ENCODE results near the gene FADS1. TPM values are rescaled to one million over a fixed set of nuclear protein-coding genes. Genes with fewer than 3 reads are reported as not detected.

The FADS1 gene
- total RNA-seq, 1 experiment from 2014 or later, result 115 TPM

DNA sequence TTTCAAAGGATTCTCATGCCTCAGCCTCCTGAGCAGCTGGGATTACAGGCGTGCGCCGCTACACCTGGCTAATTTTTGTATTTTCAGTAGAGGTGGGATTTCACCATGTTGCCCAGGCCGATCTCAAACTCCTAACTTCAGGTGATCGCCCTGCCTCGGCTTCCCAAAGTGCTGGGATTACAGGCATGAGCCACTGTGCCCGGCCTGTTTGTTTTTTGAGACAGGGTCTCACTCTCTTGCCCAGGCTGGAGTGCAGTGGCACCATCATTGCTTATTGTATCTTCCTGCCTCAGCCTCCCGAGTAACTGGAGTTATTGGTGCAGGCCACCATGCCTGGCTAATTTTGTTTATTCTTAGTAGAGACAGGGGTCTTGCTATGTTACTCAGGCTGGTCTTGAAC lies 19.4 kb upstream of the FADS1 start:
- Histone ChIP-seq H3K27me3 (ENCODE audit: control insufficient read depth, insufficient read depth, low read length) (no peaks in the 10 kb centered on the region), H3K36me3 (replicated peaks; ENCODE audit: control insufficient read depth, insufficient read depth, low read length) (peaks cover 41% of the 10 kb centered on the region), H3K4me3 (ENCODE audit: insufficient read depth, low read depth, low read length) (no peak overlapping the region)
- DNase-seq, result no peak

DNA sequence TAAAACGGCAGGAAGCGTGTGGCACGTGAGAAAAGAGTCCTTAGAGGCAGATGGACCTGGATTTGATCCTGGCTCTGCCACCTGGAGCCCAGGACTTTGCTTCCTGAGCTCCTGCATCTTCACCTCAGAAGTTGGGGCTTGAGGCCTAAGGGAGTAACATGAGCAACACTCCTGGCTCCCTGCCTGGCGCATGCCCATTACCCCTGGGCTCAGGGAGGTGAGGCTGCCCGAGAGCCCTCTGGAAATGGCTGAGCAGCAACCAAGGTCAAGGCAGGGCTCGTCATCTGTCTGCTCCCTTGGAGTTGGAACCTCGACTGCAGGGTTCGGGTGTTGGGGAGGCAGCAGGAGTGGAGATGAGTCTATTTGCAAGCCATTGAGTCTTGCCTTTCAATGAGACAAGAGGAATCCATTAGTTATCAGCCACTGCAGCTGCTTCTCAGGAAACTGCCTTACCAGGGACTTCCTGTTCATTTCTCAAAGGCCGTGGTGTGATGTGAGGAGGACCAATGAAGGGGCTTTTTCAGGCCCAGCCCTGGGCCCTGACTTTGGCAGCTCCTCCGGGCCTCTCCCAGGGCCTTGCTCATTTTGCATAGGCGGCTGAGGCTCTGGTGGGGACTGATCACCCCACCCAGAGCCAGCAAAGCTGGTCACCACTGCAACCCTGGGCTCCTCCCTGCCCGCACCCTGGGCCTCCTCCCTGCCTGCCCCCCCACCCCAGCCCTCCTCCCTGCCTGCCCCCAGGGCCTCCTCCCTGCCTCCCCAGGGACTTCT lies 17.7 kb upstream of the FADS1 start:
- DNase-seq, result peak; percentile 78

DNA sequence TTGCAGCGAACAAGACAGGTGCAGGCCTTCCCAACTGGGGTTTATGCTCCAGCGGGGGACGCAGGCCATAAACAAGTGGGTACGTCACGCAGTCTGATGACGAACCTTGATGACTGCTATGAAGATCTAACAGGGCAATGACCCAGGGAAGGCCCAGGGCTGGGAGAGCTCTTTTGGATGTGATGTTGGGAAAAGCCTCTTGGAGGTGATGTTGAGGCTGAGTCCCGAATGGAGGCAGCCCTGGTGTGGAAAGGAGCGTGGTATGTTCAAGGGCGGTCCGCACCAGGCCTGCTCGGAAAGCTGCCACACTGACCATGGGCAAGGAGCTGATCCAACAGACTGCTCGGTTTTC lies 17.1 kb upstream of the FADS1 start:
- DNase-seq, result no peak
- Histone ChIP-seq H3K36me3 (replicated peaks; ENCODE audit: control insufficient read depth, insufficient read depth, low read length) (peaks cover 22% of the 10 kb centered on the region), H3K4me3 (ENCODE audit: insufficient read depth, low read depth, low read length) (no peak overlapping the region), H3K27me3 (ENCODE audit: control insufficient read depth, insufficient read depth, low read length) (no peaks in the 10 kb centered on the region)

More for the DNA sequence above, 17.7 kb upstream of the FADS1 start:
- Histone ChIP-seq H3K4me3 (ENCODE audit: insufficient read depth, low read depth, low read length) (no peak overlapping the region), H3K27me3 (ENCODE audit: control insufficient read depth, insufficient read depth, low read length) (no peaks in the 10 kb centered on the region), H3K36me3 (replicated peaks; ENCODE audit: control insufficient read depth, insufficient read depth, low read length) (peaks cover 24% of the 10 kb centered on the region)

GRCh38 chr11:61833471-61833870 lies 16.7 kb upstream of the FADS1 start:
- no peak for DNase-seq
- Histone ChIP-seq H3K36me3 (replicated peaks; ENCODE audit: control insufficient read depth, insufficient read depth, low read length) (peaks cover 18% of the 10 kb centered on the region), H3K27me3 (ENCODE audit: control insufficient read depth, insufficient read depth, low read length) (no peaks in the 10 kb centered on the region), H3K4me3 (ENCODE audit: insufficient read depth, low read depth, low read length) (no peak overlapping the region)

DNA sequence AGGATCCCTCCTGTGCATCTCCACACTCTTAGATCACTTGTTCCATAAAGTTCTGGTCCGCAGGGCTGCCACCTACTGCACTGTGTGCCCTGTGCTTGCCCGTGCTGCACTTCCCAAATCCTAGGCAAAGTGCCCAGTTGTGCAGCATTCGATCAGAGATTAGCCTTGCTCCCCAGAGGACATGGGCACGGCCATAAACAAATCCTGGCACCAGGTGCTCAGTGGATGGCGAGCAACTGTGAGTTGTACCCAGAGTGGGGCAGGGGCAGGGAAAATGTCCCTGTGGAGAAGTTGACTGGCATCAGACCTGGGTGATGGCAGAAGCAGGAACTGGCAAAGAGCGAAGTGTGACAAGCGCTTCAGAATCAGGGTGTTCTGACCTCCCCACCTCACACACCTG lies 16.0 kb upstream of the FADS1 start:
- no peak for DNase-seq
- no peak overlapping the region for H3K4me3 ChIP-seq (ENCODE audit: insufficient read depth, low read depth, low read length)
- H3K27me3 ChIP-seq (ENCODE audit: control insufficient read depth, insufficient read depth, low read length), result no peaks in the 10 kb centered on the region
- peaks cover 17% of the 10 kb centered on the region for H3K36me3 ChIP-seq (replicated peaks; ENCODE audit: control insufficient read depth, insufficient read depth, low read length)

DNA sequence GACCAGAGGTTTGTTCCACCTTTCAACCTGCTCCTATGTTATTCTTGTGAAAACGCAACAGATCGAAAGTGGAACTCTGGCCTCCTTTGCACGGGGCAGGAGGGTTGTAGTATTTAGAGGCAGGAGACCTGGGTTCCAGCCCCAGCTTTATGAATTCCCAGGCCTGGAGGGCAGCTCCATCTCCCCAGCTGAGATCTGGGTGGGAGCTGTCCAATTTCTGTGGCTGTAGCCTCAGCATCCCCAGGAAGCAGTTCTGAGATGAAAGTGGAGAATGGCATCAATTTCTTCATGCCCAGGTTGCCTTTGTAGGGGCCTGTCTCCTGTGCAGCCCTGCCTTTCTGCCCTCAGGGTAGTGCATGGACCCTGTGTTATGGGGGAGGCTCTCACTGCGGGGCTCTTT lies 15.4 kb upstream of the FADS1 start:
- Histone ChIP-seq H3K27me3 (ENCODE audit: control insufficient read depth, insufficient read depth, low read length) (no peaks in the 10 kb centered on the region), H3K4me3 (ENCODE audit: insufficient read depth, low read depth, low read length) (no peak overlapping the region), H3K36me3 (replicated peaks; ENCODE audit: control insufficient read depth, insufficient read depth, low read length) (peaks cover 13% of the 10 kb centered on the region)
- no peak for DNase-seq

- Histone ChIP-seq H3K36me3 (replicated peaks; ENCODE audit: control insufficient read depth, insufficient read depth, low read length) (peaks cover 13% of the 10 kb centered on the region), H3K27me3 (ENCODE audit: control insufficient read depth, insufficient read depth, low read length) (no peaks in the 10 kb centered on the region), H3K4me3 (ENCODE audit: insufficient read depth, low read depth, low read length) (peak overlapping the region; percentile 97)
- no peak for DNase-seq
Measured at GRCh38 chr11:61830237-61831105, 13.7 kb upstream of the FADS1 start.

- no peak for DNase-seq
- Histone ChIP-seq H3K4me3 (ENCODE audit: insufficient read depth, low read depth, low read length) (peak overlapping the region; percentile 97), H3K27me3 (ENCODE audit: control insufficient read depth, insufficient read depth, low read length) (no peaks in the 10 kb centered on the region), H3K36me3 (replicated peaks; ENCODE audit: control insufficient read depth, insufficient read depth, low read length) (peaks cover 13% of the 10 kb centered on the region)
Measured at GRCh38 chr11:61829806-61830205, 13.0 kb upstream of the FADS1 start.

- Histone ChIP-seq H3K4me3 (ENCODE audit: insufficient read depth, low read depth, low read length) (peak overlapping the region; percentile 97), H3K27me3 (ENCODE audit: control insufficient read depth, insufficient read depth, low read length) (no peaks in the 10 kb centered on the region), H3K36me3 (replicated peaks; ENCODE audit: control insufficient read depth, insufficient read depth, low read length) (peaks cover 13% of the 10 kb centered on the region)
- DNase-seq, result peak; percentile 89
Measured at GRCh38 chr11:61828629-61829407, 12.0 kb upstream of the FADS1 start.

DNA sequence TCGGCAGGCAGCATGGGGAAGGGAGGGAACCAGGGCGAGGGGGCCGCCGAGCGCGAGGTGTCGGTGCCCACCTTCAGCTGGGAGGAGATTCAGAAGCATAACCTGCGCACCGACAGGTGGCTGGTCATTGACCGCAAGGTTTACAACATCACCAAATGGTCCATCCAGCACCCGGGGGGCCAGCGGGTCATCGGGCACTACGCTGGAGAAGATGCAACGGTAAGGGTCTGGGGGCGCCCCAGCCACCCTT lies 11.5 kb upstream of the FADS1 start:
- DNase-seq, result no peak
- Histone ChIP-seq H3K4me3 (ENCODE audit: insufficient read depth, low read depth, low read length) (peak overlapping the region; percentile 97), H3K36me3 (replicated peaks; ENCODE audit: control insufficient read depth, insufficient read depth, low read length) (peaks cover 13% of the 10 kb centered on the region), H3K27me3 (ENCODE audit: control insufficient read depth, insufficient read depth, low read length) (no peaks in the 10 kb centered on the region)

- DNase-seq, result peak; percentile 96
- peak within 1 kb of the TSS; percentile 97 for H3K4me3 ChIP-seq (ENCODE audit: insufficient read depth, low read depth, low read length)
- peaks cover 15% of the 10 kb centered on the region for H3K36me3 ChIP-seq (replicated peaks; ENCODE audit: control insufficient read depth, insufficient read depth, low read length)
- H3K27me3 ChIP-seq (ENCODE audit: control insufficient read depth, insufficient read depth, low read length), result no peaks in the 10 kb centered on the region
Measured at GRCh38 chr11:61827571-61828378, 11.0 kb upstream of the FADS1 start, which contains the start of gene FADS2. FADS2 (plus strand) TSS chr11:61828300; CDS start chr11:61828391, 91 bp downstream.

DNA sequence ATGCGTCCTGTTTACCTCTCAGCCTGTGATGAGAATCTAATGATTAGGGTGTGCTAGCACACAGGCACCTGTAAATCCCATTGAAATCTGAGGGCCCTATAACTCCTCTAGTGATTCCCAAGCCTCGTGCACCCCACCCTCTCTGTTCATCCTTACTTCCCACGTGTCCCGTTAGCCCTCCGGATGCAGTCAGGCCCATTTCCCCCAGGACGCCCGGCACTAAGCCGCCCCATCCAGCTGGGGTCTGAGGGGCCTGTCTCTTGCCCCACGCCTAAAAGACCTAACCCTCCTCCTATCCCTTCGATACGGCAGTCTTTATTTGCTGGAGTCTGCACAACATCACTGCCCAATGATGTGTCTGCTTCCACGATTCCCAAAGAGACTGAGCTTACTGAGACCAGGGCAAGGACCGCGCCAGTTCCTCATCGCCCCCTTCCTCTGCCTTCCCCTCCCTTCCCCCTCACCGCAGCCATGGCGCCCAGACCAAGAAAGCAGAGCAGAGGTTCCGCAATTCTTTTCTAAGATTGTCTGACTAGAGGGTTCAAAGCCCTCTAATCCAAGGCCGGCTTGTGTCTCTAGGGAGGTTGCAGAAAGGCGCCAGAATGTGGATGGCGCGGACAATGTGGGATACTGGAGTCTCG lies 10.2 kb upstream of the FADS1 start:
- DNase-seq, result no peak
- peaks cover 8% of the 10 kb centered on the region for H3K36me3 ChIP-seq (replicated peaks; ENCODE audit: control insufficient read depth, insufficient read depth, low read length)

GRCh38 chr11:61820174-61820573 lies 3.4 kb upstream of the FADS1 start:
- Histone ChIP-seq H3K4me3 (ENCODE audit: insufficient read depth, low read depth, low read length) (no peak overlapping the region), H3K27me3 (ENCODE audit: control insufficient read depth, insufficient read depth, low read length) (no peaks in the 10 kb centered on the region), H3K36me3 (replicated peaks; ENCODE audit: control insufficient read depth, insufficient read depth, low read length) (peaks cover 2% of the 10 kb centered on the region; the same call in 1 of the 2 replicates)
- no peak for DNase-seq

More for the DNA sequence above, 10.2 kb upstream of the FADS1 start:
- H3K27me3 ChIP-seq (ENCODE audit: control insufficient read depth, insufficient read depth, low read length), result no peaks in the 10 kb centered on the region
- H3K4me3 ChIP-seq (ENCODE audit: insufficient read depth, low read depth, low read length), result peak overlapping the region; percentile 97

Measured in H7 (cell line).